Endothelial cell of umbilical vein (primary cell): Measurements from ENCODE around the gene PSG5. TPM values are rescaled to one million over a fixed set of nuclear protein-coding genes. Genes with fewer than 3 reads are reported as not detected.
"Not testable (repeated sequence)": the region's sequence is repeated elsewhere in the genome, so short reads cannot be mapped to it uniquely, and the experiment has no call there.

Experiments
- BruUV-seq: library from RNA; stranded (reverse); fragments of 400-500 nt; replicated peaks from 2 replicates; lab custom pipeline; 2021; lab: Mats Ljungman, UMichigan
- CTCF ChIA-PET: fragments of 300-600, 350-600 bp; sonication (Branson Sonifier 250); formaldehyde crosslinking; loops from one replicate; lab custom pipeline; 2021; ENCODE audit warnings: antibody characterized with exemption, inconsistent platforms; lab: Charles Lee
- POLR2A ChIA-PET: fragments of 300-600, 350-600 bp; sonication (Branson Sonifier 250); formaldehyde crosslinking; loops from one replicate; lab custom pipeline; 2021; ENCODE audit warnings: antibody characterized with exemption, inconsistent platforms; lab: Charles Lee
- DNase-seq: peaks from one replicate; pipeline ENCODE4 v3.0.0-alpha.2; 2011; ENCODE audit warnings: low read depth, low spot score
- FAIRE-seq: peaks from 2 replicates; lab custom pipeline; 2011; peaks lifted over from hg19 to GRCh38; lab: Jason Lieb, UNC
- H2AFZ ChIP-seq: 2 replicates; pipeline ENCODE4 v1.6.0; 2012; ENCODE audit warnings: low read depth, low read length, control low read depth, inconsistent platforms
- H3K27ac ChIP-seq: 2 replicates; pipeline ENCODE4 v1.5.1; 2011; ENCODE audit warnings: low read depth, mild to moderate bottlenecking, control low read depth, low read length, moderate library complexity; ENCODE audit not compliant: insufficient read depth
- H3K27me3 ChIP-seq, 2 experiments: 2 replicates each; pipeline versions ENCODE4 v1.6.0 to v1.6.1; 2011; ENCODE audit warnings: low read length in 2 of 2, mixed read lengths in 1 of 2; ENCODE audit not compliant: control insufficient read depth in 2 of 2, insufficient read depth in 2 of 2
- H3K36me3 ChIP-seq, 2 experiments: 2 replicates in 1 of 2; 3 replicates in 1 of 2; pipeline ENCODE4 v1.5.1; 2011; ENCODE audit warnings: low read length in 2 of 2, mild to moderate bottlenecking in 1 of 2, moderate library complexity in 1 of 2; ENCODE audit not compliant: control insufficient read depth in 2 of 2, insufficient read depth in 2 of 2; ENCODE audit errors: extremely low read depth in 1 of 2
- H3K4me1 ChIP-seq: 3 replicates; pipeline ENCODE4 v1.5.1; 2011; ENCODE audit warnings: mild to moderate bottlenecking, low read length; ENCODE audit not compliant: control insufficient read depth, insufficient read depth; ENCODE audit errors: extremely low read depth
- H3K4me2 ChIP-seq: 2 replicates; pipeline ENCODE4 v1.6.1; 2011; ENCODE audit warnings: low read length, control low read depth, mixed read lengths; ENCODE audit not compliant: insufficient read depth
- H3K4me3 ChIP-seq, 3 experiments: fragments of 200-600 bp in 1 of 3; sonication (generic), shearing (Covaris generic) in 1 of 3; replicated peaks in 1 of 3; 2 replicates each; pipeline ENCODE4 v1.5.1; 2011 to 2016; ENCODE audit warnings: control low read depth in 3 of 3, low read length in 3 of 3, mild to moderate bottlenecking in 2 of 3, inconsistent platforms in 1 of 3, low read depth in 1 of 3, moderate library complexity in 1 of 3; ENCODE audit not compliant: insufficient read depth in 1 of 3
- H3K79me2 ChIP-seq: 2 replicates; pipeline ENCODE4 v1.6.0; 2012; ENCODE audit warnings: low read length, inconsistent platforms; ENCODE audit not compliant: control insufficient read depth, insufficient read depth
- H3K9ac ChIP-seq: replicated peaks from 2 replicates; pipeline ENCODE3; 2011; ENCODE audit warnings: low read length, control low read depth; ENCODE audit not compliant: insufficient read depth; ENCODE audit errors: extremely low read depth
- H3K9me1 ChIP-seq: replicated peaks from 3 replicates; pipeline ENCODE4 v1.6.0; 2011; ENCODE audit warnings: mild to moderate bottlenecking, low read length; ENCODE audit not compliant: control insufficient read depth, insufficient read depth; ENCODE audit errors: extremely low read depth
- H3K9me3 ChIP-seq: replicated peaks from 2 replicates; pipeline ENCODE4 v1.5.1; 2012; ENCODE audit warnings: low read length, inconsistent platforms; ENCODE audit not compliant: control insufficient read depth, insufficient read depth
- H4K20me1 ChIP-seq: replicated peaks from 2 replicates; pipeline ENCODE3; 2011; ENCODE audit warnings: mild to moderate bottlenecking, low read length; ENCODE audit not compliant: control insufficient read depth, insufficient read depth; ENCODE audit errors: extremely low read depth
- CTCF ChIP-seq, 2 donors: IDR thresholded peaks; 1 replicate in 1 of 2; 2 replicates in 1 of 2; pipeline ENCODE4 v1.5.1; 2011; ENCODE audit warnings: low read length in 2 of 2, mild to moderate bottlenecking in 2 of 2, moderate library complexity in 2 of 2, control low read depth in 1 of 2, inconsistent platforms in 1 of 2, low read depth in 1 of 2; ENCODE audit not compliant: insufficient read depth in 1 of 2; ENCODE audit errors: extremely low read depth in 1 of 2
- POLR2A ChIP-seq: IDR thresholded peaks from 2 replicates; pipeline ENCODE4 v1.6.1; 2012; ENCODE audit warnings: low read depth, mild to moderate bottlenecking, control low read depth, low read length
- dilution Hi-C: fragments of 300-500 bp; cut with MboI; formaldehyde crosslinking; loops from one replicate; pipeline ENCODE4 v1.15.0; 2019; ENCODE audit warnings: low sequenced_read_pairs; ENCODE audit not compliant: extremely low pct_ligation_motif_present
- intact Hi-C: fragments of 100-400 bp; cut with micrococcal nuclease; formaldehyde crosslinking; loops from one replicate; pipeline ENCODE4 v1.10.0; 2022
- polyA plus RNA-seq, 4 experiments: library from polyadenylated mRNA; depleted of rRNA in 3 of 4; stranded (reverse) in 3 of 4; unstranded in 1 of 4; fragments of >200 nt; gene quantifications; 2 replicates each; pipeline versions ENCODE4 v1.2.1 to v1.2.3, GENCODE V29; 2011 to 2012; ENCODE audit warnings: missing spikeins in 1 of 4
- total RNA-seq: library from RNA; stranded (reverse); gene quantifications from 2 replicates; pipeline ENCODE4 v1.2.3, GENCODE V29; 2021

PSG5 gene
- total and polyA plus RNA-seq, 2 donors (not counting 3 experiments of a cell fraction or from before 2014, with no cell fraction given) = not detected

GRCh38 chr19:43207991-43208390, 21.7 kb upstream of the PSG5 start:
- FAIRE-seq = no peak
- POLR2A ChIA-PET = no interaction called here
- CTCF ChIA-PET = no interaction called here

GRCh38 chr19:43207174-43207573, 20.8 kb upstream of the PSG5 start:
- H3K79me2 ChIP-seq, H4K20me1 ChIP-seq, CTCF ChIA-PET, FAIRE-seq, POLR2A ChIA-PET, H2AFZ ChIP-seq, H3K27ac ChIP-seq, BruUV-seq, H3K9me1 ChIP-seq, H3K9ac ChIP-seq, H3K36me3 ChIP-seq, dilution Hi-C loops, H3K4me1 ChIP-seq, DNase-seq, H3K27me3 ChIP-seq, H3K4me3 ChIP-seq, H3K4me2 ChIP-seq, H3K9me3 ChIP-seq, intact Hi-C loops: not testable (repeated sequence)
- TF ChIP-seq CTCF (IDR thresholded peaks at IDR 0.05; ENCODE audit: extremely low read depth in 1 of 2, insufficient read depth in 1 of 2, low read depth in 1 of 2, low read length in 2 of 2) = peak in 1 of 2 donors; percentile 16

More at GRCh38 chr19:43207991-43208390, 21.7 kb upstream of the PSG5 start:
- no peak overlapping the region for H2AFZ ChIP-seq
- no peaks in the 10 kb centered on the region for H3K9me1 ChIP-seq
- DNase-seq = no peak
- intact Hi-C loops (no loop called here), dilution Hi-C loops (no loop called here)
- no peaks in the 10 kb centered on the region for H3K79me2 ChIP-seq
- H3K4me1 ChIP-seq = no peaks in the 10 kb centered on the region
- no peak overlapping the region for H3K27ac ChIP-seq
- no peak overlapping the region for H3K4me2 ChIP-seq
- H3K4me3 ChIP-seq = no peak overlapping the region
- no peak for TF ChIP-seq POLR2A
- H3K27me3 ChIP-seq = no peaks in the 10 kb centered on the region
- no peaks in the 10 kb centered on the region for H3K36me3 ChIP-seq
- no peak overlapping the region for H3K9ac ChIP-seq
- no peaks in the 10 kb centered on the region for H3K9me3 ChIP-seq
- no peaks in the 10 kb centered on the region for H4K20me1 ChIP-seq
- no TSS peak for BruUV-seq

GRCh38 chr19:43205471-43206105, 19.3 kb upstream of the PSG5 start, which contains the start of gene PSG4:
Gene PSG4, minus strand, starts transcription at chr19:43205638. Its CDS starts 102 bp downstream, at chr19:43205536.
- FAIRE-seq, BruUV-seq, H3K4me1 ChIP-seq, DNase-seq, intact Hi-C loops, H3K27ac ChIP-seq, H3K9me3 ChIP-seq, H4K20me1 ChIP-seq, POLR2A ChIA-PET, H2AFZ ChIP-seq, H3K4me2 ChIP-seq, dilution Hi-C loops, H3K9ac ChIP-seq, H3K79me2 ChIP-seq, H3K9me1 ChIP-seq, H3K27me3 ChIP-seq, H3K4me3 ChIP-seq, H3K36me3 ChIP-seq, CTCF ChIA-PET: not testable (repeated sequence)
